GM12878 (cell line): ENCODE data around the gene GNG12. TPM values are rescaled to one million over a fixed set of nuclear protein-coding genes. Genes with fewer than 3 reads are reported as not detected.

Experiments
- ATAC-seq: fragments of 200-7000 bp; cut with Tn5 transposase; 3 replicates; pipeline ENCODE4 v1.9.1; 2020; ENCODE audit warnings: mild to moderate bottlenecking, moderate library complexity
- BruUV-seq: library from RNA; stranded (reverse); fragments of 400-500 nt; replicated peaks from 2 replicates; lab custom pipeline; 2021; lab: Mats Ljungman, UMichigan
- CTCF ChIA-PET: fragments of 300-600 bp; sonication (Branson Sonifier 250); formaldehyde crosslinking; extraction: SDS; loops from one replicate; lab custom pipeline; 2021; ENCODE audit warnings: inconsistent platforms; lab: Yijun Ruan, JAX
- POLR2A ChIA-PET: fragments of 350-600 bp; formaldehyde crosslinking; extraction: SDS; loops from one replicate; lab custom pipeline; 2021; ENCODE audit warnings: inconsistent platforms; lab: Charles Lee
- RAD21 ChIA-PET: fragments of 300-600 bp; sonication (Branson Sonifier 250); formaldehyde crosslinking; loops from one replicate; lab custom pipeline; 2023; ENCODE audit warnings: antibody characterized with exemption; ENCODE audit not compliant: unreplicated experiment; lab: Charles Lee
- SMC1A ChIA-PET: fragments of 300-600 bp; sonication (Branson Sonifier 250); formaldehyde crosslinking; loops from one replicate; lab custom pipeline; 2023; ENCODE audit not compliant: unreplicated experiment, uncharacterized antibody; lab: Charles Lee
- DNase-seq: peaks from one replicate; pipeline ENCODE4 v3.0.0-alpha.2; 2011; ENCODE audit warnings: low read depth, low spot score
- FAIRE-seq: peaks from 3 replicates; lab custom pipeline; 2011; peaks lifted over from hg19 to GRCh38; lab: Jason Lieb, UNC
- H2AFZ ChIP-seq: 2 replicates; pipeline ENCODE4 v1.6.0; 2011; ENCODE audit warnings: low read depth, low read length, control low read depth; ENCODE audit not compliant: control insufficient read depth
- H3K27ac ChIP-seq: 2 replicates; pipeline ENCODE4 v1.5.1; 2011; ENCODE audit warnings: control low read depth; ENCODE audit not compliant: control insufficient read depth, insufficient read depth
- H3K27me3 ChIP-seq, 2 experiments: replicated peaks in 1 of 2; 2 replicates each; pipeline versions ENCODE4 v1.6.0 to v1.6.1; 2011; ENCODE audit warnings: low read length in 1 of 2; ENCODE audit not compliant: control insufficient read depth in 2 of 2, insufficient read depth in 2 of 2
- H3K36me3 ChIP-seq, 2 experiments: 2 replicates each; pipeline ENCODE4 v1.5.1; 2011; ENCODE audit warnings: low read length in 1 of 2; ENCODE audit not compliant: control insufficient read depth in 2 of 2, insufficient read depth in 2 of 2
- H3K4me1 ChIP-seq: 2 replicates; pipeline ENCODE4 v1.6.1; 2011; ENCODE audit warnings: mild to moderate bottlenecking, low read length, moderate library complexity, mixed read lengths; ENCODE audit not compliant: control insufficient read depth, insufficient read depth
- H3K4me2 ChIP-seq: 2 replicates; pipeline ENCODE4 v1.6.0; 2011; ENCODE audit warnings: control low read depth; ENCODE audit not compliant: control insufficient read depth, insufficient read depth
- H3K4me3 ChIP-seq: fragments of 200-600 bp; sonication (generic); 2 replicates; pipeline ENCODE4 v1.5.1; 2016
- H3K79me2 ChIP-seq: 2 replicates; pipeline ENCODE4 v1.6.0; 2011; ENCODE audit warnings: low read length; ENCODE audit not compliant: control insufficient read depth, insufficient read depth
- H3K9ac ChIP-seq: 2 replicates; pipeline ENCODE4 v1.8.0; 2011; ENCODE audit warnings: low read length, control low read depth, mixed read lengths; ENCODE audit not compliant: control insufficient read depth, insufficient read depth
- H3K9me3 ChIP-seq: replicated peaks from 3 replicates; pipeline ENCODE4 v1.5.1; 2011; ENCODE audit warnings: mild to moderate bottlenecking, low read length; ENCODE audit not compliant: control insufficient read depth, insufficient read depth
- H4K20me1 ChIP-seq: 2 replicates; pipeline ENCODE4 v1.6.0; 2011; ENCODE audit not compliant: control insufficient read depth, insufficient read depth
- EGR1 ChIP-seq, 2 experiments: IDR thresholded peaks; 1 replicate in 1 of 2; 2 replicates in 1 of 2; pipeline ENCODE4 v1.6.1; 2011 to 2012; ENCODE audit warnings: low read depth in 2 of 2, low read length in 2 of 2, borderline replicate concordance in 1 of 2, mild to moderate bottlenecking in 1 of 2, moderate library complexity in 1 of 2
- HCFC1 ChIP-seq: fragments of 150-350 bp; IDR thresholded peaks from 2 replicates; pipeline ENCODE4 v1.6.1; 2014; ENCODE audit warnings: low read length
- TCF7 ChIP-seq: IDR thresholded peaks from 2 replicates; pipeline ENCODE4 v1.6.1; 2014; ENCODE audit warnings: antibody characterized with exemption, borderline replicate concordance
- ZNF622 ChIP-seq: fragments of 450-650 bp; IDR thresholded peaks from 2 replicates; pipeline ENCODE4 v1.6.1; 2017; ENCODE audit warnings: mild to moderate bottlenecking, inconsistent platforms
- WGBS: methylation state at CpG from one replicate; pipeline ENCODE4 v1.1.6; 2016; ENCODE audit warnings: low lambda C conversion rate; ENCODE audit not compliant: insufficient replicate concordance, insufficient coverage; ENCODE audit errors: missing lambda C conversion rate; 5-methylcytosine and 5-hydroxymethylcytosine counted together
- in situ Hi-C: fragments of 300-500 bp; cut with MboI; formaldehyde crosslinking; loops from 9 replicates; pipeline ENCODE4 v1.14.3; 2018; ENCODE audit warnings: mixed read lengths
- intact Hi-C: fragments of 100-400 bp; cut with micrococcal nuclease; formaldehyde crosslinking; loops from one replicate; pipeline ENCODE4 v1.14.2; 2022; ENCODE audit not compliant: unreplicated experiment
- polyA plus RNA-seq, 11 experiments: library from polyadenylated mRNA; depleted of rRNA in 4 of 11; unstranded in 6 of 11; stranded (reverse) in 5 of 11; fragments of >200 nt; fragmentation: Nextera tagmentation in 4 of 11; fragmentation: Illumina TruSeq in 1 of 11; extraction: Ambion mirVana in 4 of 11; extraction: Trizol in 1 of 11; gene quantifications; 1 replicate in 1 of 11; 2 replicates in 10 of 11; pipeline versions ENCODE4 v1.2.1 to v1.2.3, GENCODE V29; 2011 to 2016; ENCODE audit warnings: inconsistent platforms in 2 of 11, missing spikeins in 2 of 11, low read depth in 1 of 11
- total RNA-seq, 4 experiments: library from RNA; depleted of rRNA in 3 of 4; stranded (reverse); fragments of >200 nt in 3 of 4; fragmentation: Illumina TruSeq in 1 of 4; extraction: Trizol in 1 of 4; gene quantifications; 2 replicates each; pipeline versions ENCODE4 v1.2.1 to v1.2.3, GENCODE V29; 2013 to 2021
- TF ChIP-seq, protein P1 (sequence below): IDR thresholded peaks from 2 replicates; pipeline ENCODE4 v1.6.1; 2011; ENCODE audit warnings: borderline replicate concordance, low read depth, mild to moderate bottlenecking, moderate library complexity, low read length; ENCODE audit not compliant: insufficient read depth, poor library complexity, severe bottlenecking

Gene GNG12
- total and polyA plus RNA-seq, 10 of the 15 experiments (the other 5 are each of a cell fraction or from before 2014, with no cell fraction given), result 0.22 to 32.8 (median 0.35) TPM

DNA sequence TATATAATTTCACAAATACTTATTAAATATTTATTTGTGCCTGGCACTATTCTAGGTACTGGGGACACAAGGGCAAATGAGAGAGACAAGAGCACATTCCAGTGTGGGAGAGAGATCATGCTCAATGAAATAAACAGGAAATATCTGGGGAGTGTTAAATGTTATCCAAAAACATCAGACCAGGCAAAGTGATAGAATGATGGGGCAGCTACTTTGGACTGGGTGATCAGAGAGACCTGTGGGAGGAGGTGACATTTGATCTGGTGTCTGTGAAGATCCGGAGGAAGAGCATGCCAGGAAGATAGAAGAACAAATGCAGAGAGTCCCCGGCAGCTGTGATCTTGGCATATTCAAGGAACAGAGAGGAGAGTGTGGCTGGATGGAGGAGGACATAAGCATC is 27.5 kb upstream of the GNG12 start:
- no peaks in the 10 kb centered on the region; a peak in 1 of 4 replicates for H3K27me3 ChIP-seq
- intact Hi-C loops, result no loop called here
- ChIA-PET POLR2A (no interaction called here), SMC1A (interaction anchor here (0.6 to 2.3 kb wide), 4 partner anchors 10 to 461 kb away, joined by 3 to 9 read pairs (median 4); no protein-coding TSS in a partner anchor)
- TF ChIP-seq HCFC1 (no peak), EGR1 (IDR thresholded peaks at IDR 0.05; ENCODE audit: borderline replicate concordance in 1 of 2, low read depth in 2 of 2, low read length in 2 of 2) (no peak), ZNF622 (no peak), TCF7 (no peak)
- TF ChIP-seq, protein P1, sequence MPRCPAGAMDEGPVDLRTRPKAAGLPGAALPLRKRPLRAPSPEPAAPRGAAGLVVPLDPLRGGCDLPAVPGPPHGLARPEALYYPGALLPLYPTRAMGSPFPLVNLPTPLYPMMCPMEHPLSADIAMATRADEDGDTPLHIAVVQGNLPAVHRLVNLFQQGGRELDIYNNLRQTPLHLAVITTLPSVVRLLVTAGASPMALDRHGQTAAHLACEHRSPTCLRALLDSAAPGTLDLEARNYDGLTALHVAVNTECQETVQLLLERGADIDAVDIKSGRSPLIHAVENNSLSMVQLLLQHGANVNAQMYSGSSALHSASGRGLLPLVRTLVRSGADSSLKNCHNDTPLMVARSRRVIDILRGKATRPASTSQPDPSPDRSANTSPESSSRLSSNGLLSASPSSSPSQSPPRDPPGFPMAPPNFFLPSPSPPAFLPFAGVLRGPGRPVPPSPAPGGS, result no peak
- TF ChIP-seq, all 136 proteins: peak for 0
- H3K79me2 ChIP-seq, result no peaks in the 10 kb centered on the region
- ATAC-seq, result no peak
- no peak overlapping the region for H3K9ac ChIP-seq
- no peak overlapping the region for H3K4me3 ChIP-seq
- no peak overlapping the region for H2AFZ ChIP-seq
- no peaks in the 10 kb centered on the region for H4K20me1 ChIP-seq
- H3K27ac ChIP-seq, result no peak overlapping the region
- H3K36me3 ChIP-seq, result no peaks in the 10 kb centered on the region
- RAD21 ChIA-PET, result no interaction called here
- CTCF ChIA-PET, result interaction anchor here (0.8 to 1.6 kb wide), 4 partner anchors 9 to 257 kb away, joined by 3 to 4 read pairs (median 4); no protein-coding TSS in a partner anchor
- in situ Hi-C loops, result no loop called here
- BruUV-seq, result no TSS peak
- no peak for FAIRE-seq
- no peak overlapping the region for H3K4me2 ChIP-seq
- no peaks in the 10 kb centered on the region for H3K9me3 ChIP-seq
- DNase-seq, result no peak
- 46% methylated on average over 2 of the region's 2 CpGs for WGBS
- no peaks in the 10 kb centered on the region for H3K4me1 ChIP-seq
